ENCODE measurements around the gene PARD3.
"Not testable (repeated sequence)": the region's sequence is repeated elsewhere in the genome, so short reads cannot be mapped to it uniquely, and the experiment has no call there.

Gene PARD3

GRCh38 chr10:34762603-34763299, 52.3 kb downstream of the PARD3 start:
- no peak for DNase-seq

GRCh38 chr10:34762156-34762555, 52.9 kb downstream of the PARD3 start:
- no peak for DNase-seq

DNA sequence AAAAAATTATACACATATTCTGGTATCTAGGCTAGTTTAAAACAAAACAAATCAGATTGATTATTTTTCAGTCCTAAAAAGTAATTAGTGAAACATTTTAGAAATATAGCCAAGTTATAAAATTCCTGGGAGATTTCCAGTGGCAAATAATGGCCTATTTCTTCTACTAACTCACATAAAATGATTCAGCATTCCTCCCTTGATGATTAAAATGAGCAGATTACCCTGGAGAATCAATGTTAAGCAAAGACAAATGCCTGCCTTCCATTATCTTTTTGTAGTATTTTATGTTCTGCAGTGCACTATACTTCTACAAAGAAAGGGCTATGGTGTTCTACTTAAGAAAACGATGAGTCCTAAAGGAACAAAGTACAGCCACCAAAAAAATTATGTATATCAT, 53.6 kb downstream of the PARD3 start:
- no peak for DNase-seq

DNA sequence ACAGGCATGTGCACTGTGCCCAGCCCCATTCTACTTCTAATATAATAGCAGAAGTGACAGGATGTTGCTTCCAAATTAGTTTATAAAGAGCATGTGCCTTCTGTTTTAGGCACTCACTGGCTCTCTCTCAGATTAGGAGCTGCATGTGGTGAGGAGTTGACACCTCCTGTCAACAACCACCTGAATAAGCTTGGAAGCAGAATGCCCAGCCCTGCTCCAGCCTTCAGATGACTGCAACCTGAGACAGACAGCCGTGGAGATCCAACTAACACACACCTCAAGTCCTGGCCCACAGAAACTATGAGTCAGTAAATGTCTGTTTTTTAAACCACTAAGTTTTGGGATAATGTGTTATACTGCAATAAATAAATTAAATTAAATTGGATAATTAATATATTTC, 54.5 kb downstream of the PARD3 start:
- no peak for DNase-seq

DNA sequence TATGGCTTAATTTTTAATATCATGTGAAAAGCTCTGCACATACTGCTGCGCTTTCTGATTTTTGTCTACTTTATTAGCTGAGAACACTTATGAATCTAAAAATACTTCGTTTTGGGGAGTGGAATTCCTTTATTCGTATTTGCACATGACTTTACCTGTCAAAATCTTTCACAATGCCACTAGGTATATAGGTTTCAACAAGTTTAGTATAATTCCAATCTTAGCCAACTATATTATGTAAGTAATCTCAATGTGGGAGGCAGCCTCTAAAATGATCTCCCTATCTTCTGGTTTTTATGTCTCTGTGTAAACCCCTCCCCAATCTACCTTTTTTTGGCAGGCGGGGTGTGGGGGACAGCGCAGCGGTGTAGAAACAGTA, 55.3 kb downstream of the PARD3 start:
- no peak for DNase-seq

GRCh38 chr10:34759161-34759836, 55.8 kb downstream of the PARD3 start:
- no peak for DNase-seq

DNA sequence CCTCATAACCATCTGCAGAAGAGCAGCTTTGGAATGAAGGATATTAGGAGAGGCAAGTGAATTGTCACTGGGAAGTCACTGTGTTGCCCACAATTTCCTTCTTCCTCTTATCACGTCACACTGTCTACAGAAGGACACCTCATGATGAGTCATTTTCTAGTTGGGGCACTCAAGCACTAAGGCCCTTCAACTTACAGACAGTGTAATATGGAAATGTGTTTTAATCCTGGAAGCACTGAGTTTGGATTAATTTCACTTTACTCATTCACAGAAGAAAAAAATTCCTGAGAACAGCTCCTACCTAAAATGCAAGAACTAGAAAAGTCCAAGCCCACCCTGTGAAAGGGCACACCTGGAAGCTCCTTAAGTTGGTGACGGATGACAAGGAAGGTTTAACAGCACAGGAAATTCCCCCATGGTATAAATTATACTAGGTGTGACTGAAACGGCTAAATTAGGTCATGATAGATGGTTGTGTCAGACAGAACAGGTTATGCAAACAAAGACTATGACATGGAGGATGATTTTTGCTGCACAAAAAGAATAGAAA, 56.6 kb downstream of the PARD3 start:
- no peak for DNase-seq

DNA sequence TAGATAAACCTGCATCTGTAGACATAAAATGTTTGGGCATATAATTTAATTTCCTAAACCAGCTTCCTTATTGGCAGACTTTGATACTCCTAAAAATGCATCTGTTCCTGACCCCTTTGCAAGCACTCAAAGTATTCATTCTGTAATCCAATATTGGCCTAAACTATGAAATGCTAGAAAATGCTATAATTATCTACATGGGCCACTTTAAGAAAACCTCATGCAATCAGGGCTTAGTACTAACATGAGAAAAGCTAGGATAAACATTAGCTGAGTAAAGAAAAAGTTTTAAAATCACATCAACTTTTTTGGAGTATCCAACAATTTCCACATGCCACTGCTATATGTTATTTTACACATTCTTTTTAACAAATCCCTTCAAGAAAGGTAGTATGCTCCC, 57.2 kb downstream of the PARD3 start:
- no peak for DNase-seq

- not testable (repeated sequence) for DNase-seq
Measured at GRCh38 chr10:34757181-34757580, 57.9 kb downstream of the PARD3 start.

DNA sequence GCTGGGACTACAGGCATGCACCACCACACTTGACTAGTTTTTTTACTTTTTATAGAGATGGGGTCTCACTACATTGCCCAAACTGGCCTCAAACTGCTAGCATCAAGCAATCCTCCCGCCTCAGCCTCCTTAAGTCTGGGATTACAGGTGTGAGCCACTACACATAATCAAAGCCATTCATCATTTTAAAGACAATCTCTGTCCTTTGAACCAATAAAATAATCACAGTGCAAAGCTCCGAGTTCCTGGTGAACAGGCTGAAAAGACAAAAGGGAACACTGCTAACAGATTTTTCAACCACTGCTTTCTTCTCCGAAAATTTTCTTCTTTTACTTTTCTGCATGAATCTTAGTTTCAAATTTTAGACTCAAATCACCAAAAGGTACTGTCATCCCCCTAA, 58.5 kb downstream of the PARD3 start:
- DNase-seq, result no peak

GRCh38 chr10:34753014-34753757, 61.9 kb downstream of the PARD3 start:
- no peak for DNase-seq

GRCh38 chr10:34751272-34751671, 63.8 kb downstream of the PARD3 start:
- DNase-seq, result no peak

GRCh38 chr10:34750795-34751194, 64.3 kb downstream of the PARD3 start:
- DNase-seq, result not testable (repeated sequence)

- DNase-seq, result no peak
Measured at GRCh38 chr10:34748767-34749166, 66.3 kb downstream of the PARD3 start.

- no peak for DNase-seq
Measured at GRCh38 chr10:34748357-34748756, 66.7 kb downstream of the PARD3 start.

DNA sequence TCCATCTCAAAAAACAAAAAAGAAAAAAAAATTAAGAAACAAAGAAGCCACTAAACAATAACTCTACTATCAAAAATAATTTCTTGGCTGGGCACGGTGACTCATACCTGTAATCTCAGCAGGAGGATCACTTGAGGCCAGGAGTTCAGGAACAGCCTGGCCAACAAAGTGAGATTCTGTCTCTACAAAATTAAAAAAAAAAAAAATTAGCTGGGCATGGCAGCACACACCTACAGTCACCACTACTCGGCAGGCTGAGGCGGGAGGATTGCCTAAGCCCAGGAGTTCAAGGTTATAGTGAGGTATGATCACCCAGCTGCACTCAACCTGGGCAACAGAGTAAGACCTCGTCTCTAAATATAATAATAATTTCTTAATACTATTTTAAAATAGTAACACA, 69.0 kb downstream of the PARD3 start:
- DNase-seq, result no peak

DNA sequence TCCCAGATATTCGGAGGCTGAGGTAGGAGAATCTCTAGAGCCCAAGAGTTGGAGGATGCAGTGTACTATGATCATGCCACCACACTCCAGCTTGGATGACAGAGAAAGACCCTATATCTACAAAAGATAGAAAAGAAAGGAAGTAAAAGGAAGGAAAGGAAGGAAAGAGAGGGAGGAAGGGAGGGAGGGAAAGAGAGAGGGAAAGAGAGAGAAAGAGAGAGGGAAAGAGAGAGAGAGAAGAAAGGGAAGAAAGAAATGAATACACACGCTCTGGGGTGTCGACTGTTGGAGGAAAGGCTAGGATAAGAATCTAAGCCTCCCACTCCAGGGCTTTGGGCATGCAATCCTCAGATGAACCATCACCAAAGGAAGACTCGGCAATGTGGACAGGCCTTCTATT, 69.9 kb downstream of the PARD3 start:
- no peak for DNase-seq

DNA sequence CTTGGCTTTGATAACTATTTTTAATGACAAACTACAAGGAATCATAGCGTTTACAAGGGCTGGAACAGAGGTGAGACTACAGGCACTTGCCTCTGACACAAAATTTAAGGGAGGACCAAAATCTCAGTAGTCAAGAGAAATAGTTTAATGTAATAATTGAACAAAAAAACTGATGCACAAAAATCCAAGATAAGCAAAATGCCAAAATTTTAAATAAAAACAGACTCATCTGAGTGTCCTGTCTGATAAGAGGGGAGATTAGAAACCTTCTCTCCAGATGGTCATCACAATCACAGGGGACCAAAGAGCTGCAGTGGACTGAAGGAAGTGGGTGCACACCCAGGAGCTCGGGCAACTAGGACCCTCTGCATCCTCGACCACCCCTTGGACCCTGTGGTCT, 70.5 kb downstream of the PARD3 start:
- no peak for DNase-seq

GRCh38 chr10:34743814-34744213, 71.3 kb downstream of the PARD3 start:
- no peak for DNase-seq

- DNase-seq, result no peak
Measured at GRCh38 chr10:34742456-34742855, 72.6 kb downstream of the PARD3 start.

DNA sequence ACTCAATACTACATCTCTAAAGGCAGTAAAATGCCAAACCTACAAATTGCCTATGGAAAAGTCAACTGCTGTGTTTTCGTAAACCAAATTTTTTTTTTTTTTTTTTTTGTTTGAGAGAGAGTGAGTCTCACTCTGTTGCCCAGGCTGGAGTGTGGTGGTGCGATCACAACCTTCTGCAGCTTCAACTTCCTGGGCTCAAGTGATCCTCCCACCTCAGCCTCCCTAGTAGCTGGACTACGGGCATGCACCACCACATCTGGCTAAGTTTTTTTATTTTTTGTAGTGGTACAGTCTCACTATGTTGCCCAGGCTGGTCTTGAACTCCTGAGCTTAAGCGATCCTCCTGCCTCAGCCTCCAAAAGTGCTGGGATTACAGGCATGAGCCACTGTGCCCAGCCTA, 74.0 kb downstream of the PARD3 start:
- DNase-seq, result not testable (repeated sequence)

- no peak for DNase-seq
Measured at GRCh38 chr10:34740321-34740720, 74.8 kb downstream of the PARD3 start.

DNA sequence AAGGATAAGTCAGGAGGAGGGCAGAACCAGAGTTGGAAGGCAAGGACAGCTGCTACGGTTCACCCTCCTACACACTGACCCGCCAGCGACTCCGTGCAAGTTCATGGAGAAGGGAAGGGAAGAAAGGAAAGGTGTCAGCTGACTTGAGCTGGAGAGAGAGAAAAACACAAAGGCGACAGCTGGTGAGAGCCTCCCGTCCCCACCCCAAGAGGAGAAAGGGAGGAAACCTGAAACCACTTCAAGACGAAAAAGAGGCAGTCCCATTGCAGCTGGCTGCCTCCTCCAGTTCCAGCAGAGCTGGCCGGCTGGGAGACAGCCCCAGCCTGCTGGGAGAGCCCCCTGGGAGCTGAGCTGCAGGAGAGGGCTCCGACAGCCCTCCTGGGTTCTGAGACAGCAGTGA, 75.2 kb downstream of the PARD3 start:
- no peak for DNase-seq

- DNase-seq, result no peak
Measured at GRCh38 chr10:34737772-34738169, 77.3 kb downstream of the PARD3 start.
